K562 (cell line): Measurements from ENCODE around the gene RING1. TPM values are rescaled to one million over a fixed set of nuclear protein-coding genes. Genes with fewer than 3 reads are reported as not detected.

Experiments used
- CAMTA2 ChIP-seq: fragments of 250-450 bp; sonication (Bioruptor Pico); conservative IDR thresholded peaks from 2 replicates; pipeline ENCODE4 v1.5.1; 2022
- ETV6 ChIP-seq, 3 experiments: fragments of 150-350 bp in 1 of 3; sonication (generic) in 1 of 3; formaldehyde crosslinking in 1 of 3; IDR thresholded peaks; 2 replicates each; pipeline versions ENCODE4 v1.6.1 to v1.8.0; 2014 to 2022; ENCODE audit warnings: borderline replicate concordance in 2 of 3, low read depth in 2 of 3, antibody characterized with exemption in 1 of 3, low read length in 1 of 3, mild to moderate bottlenecking in 1 of 3, missing genetic modification reagents in 1 of 3
- FOXK2 ChIP-seq, 2 experiments: fragments of 450-650 bp; IDR thresholded peaks in 1 of 2; conservative IDR thresholded peaks in 1 of 2; 2 replicates each; pipeline ENCODE4 v1.6.1; 2016; ENCODE audit warnings: low read depth in 2 of 2, mild to moderate bottlenecking in 1 of 2
- HDAC1 ChIP-seq, 2 experiments: fragments of 450-650 bp; IDR thresholded peaks; 2 replicates each; pipeline ENCODE4 v1.6.1; 2016 to 2017; ENCODE audit warnings: inconsistent platforms in 1 of 2, mild to moderate bottlenecking in 1 of 2, moderate library complexity in 1 of 2
- KAT8 ChIP-seq: fragments of 450-650 bp; IDR thresholded peaks from 2 replicates; pipeline ENCODE4 v1.6.1; 2016; ENCODE audit warnings: low read depth, mild to moderate bottlenecking
- MYC ChIP-seq, 2 experiments: fragments of 250-450 bp in 1 of 2; sonication (Bioruptor Pico) in 1 of 2; IDR thresholded peaks; 2 replicates each; pipeline versions ENCODE4 v1.5.1 to v1.6.1; 2012 to 2021; ENCODE audit warnings: low read depth in 2 of 2, borderline replicate concordance in 1 of 2, improper control_type of control experiment in 1 of 2, low read length in 1 of 2, mild to moderate bottlenecking in 1 of 2, moderate library complexity in 1 of 2
- NCOA2 ChIP-seq, 2 experiments: fragments of 450-650 bp; IDR thresholded peaks; 2 replicates each; pipeline ENCODE4 v1.6.1; 2018; ENCODE audit warnings: mild to moderate bottlenecking in 2 of 2, moderate library complexity in 1 of 2; ENCODE audit not compliant: partially characterized antibody in 2 of 2
- NFRKB ChIP-seq: fragments of 450-650 bp; IDR thresholded peaks from 2 replicates; pipeline ENCODE4 v1.6.1; 2016; ENCODE audit warnings: low read depth
- NR2C2 ChIP-seq, 2 experiments: fragments of 200-800 bp in 1 of 2; sonication (Bioruptor generic) in 1 of 2; sonication (generic) in 1 of 2; formaldehyde crosslinking in 1 of 2; IDR thresholded peaks; 2 replicates each; pipeline versions ENCODE4 v1.6.1 to v1.8.0; 2016 to 2022; ENCODE audit warnings: mild to moderate bottlenecking in 1 of 2, missing compliant biosample characterization in 1 of 2, missing genetic modification characterization in 1 of 2, missing genetic modification reagents in 1 of 2
- PHF21A ChIP-seq: fragments of 450-650 bp; IDR thresholded peaks from 2 replicates; pipeline ENCODE4 v1.6.1; 2017; ENCODE audit warnings: low read depth, borderline replicate concordance
- RBM34 ChIP-seq: fragments of 200-400 bp; formaldehyde crosslinking; IDR thresholded peaks from 2 replicates; pipeline ENCODE4 v1.6.1; 2018; ENCODE audit warnings: low read length, borderline replicate concordance; ENCODE audit not compliant: insufficient read depth
- SMARCA4 ChIP-seq: fragments of 450-650 bp; IDR thresholded peaks from 2 replicates; pipeline ENCODE4 v1.6.1; 2016
- SP1 ChIP-seq: sonication (generic); formaldehyde crosslinking; IDR thresholded peaks from 2 replicates; pipeline ENCODE4 v1.8.1; 2022; ENCODE audit warnings: mild to moderate bottlenecking, missing genetic modification reagents
- ZBTB7A ChIP-seq: IDR thresholded peaks from 2 replicates; pipeline ENCODE4 v1.6.1; 2011; ENCODE audit warnings: low read depth, mild to moderate bottlenecking, low read length, moderate library complexity, borderline replicate concordance; ENCODE audit not compliant: control insufficient read depth
- ZNF212 ChIP-seq: fragments of 450-650 bp; formaldehyde crosslinking; IDR thresholded peaks from 2 replicates; pipeline ENCODE4 v1.4.0; 2020; ENCODE audit warnings: mild to moderate bottlenecking
- ZNF431 ChIP-seq: sonication (generic); formaldehyde crosslinking; IDR thresholded peaks from 2 replicates; pipeline ENCODE4 v1.8.0; 2022; ENCODE audit warnings: mild to moderate bottlenecking, missing genetic modification reagents
- polyA plus RNA-seq, 8 experiments: library from polyadenylated mRNA; depleted of rRNA in 4 of 8; stranded (reverse) in 5 of 8; unstranded in 3 of 8; fragments of >200 nt; fragmentation: Nextera tagmentation in 2 of 8; fragmentation: Illumina TruSeq in 1 of 8; extraction: Ambion mirVana in 2 of 8; extraction: Trizol in 1 of 8; gene quantifications; 2 replicates each; pipeline versions ENCODE4 v1.2.1 to v1.2.3, GENCODE V29; 2011 to 2014; ENCODE audit warnings: inconsistent platforms in 1 of 8, missing spikeins in 1 of 8
- total RNA-seq, 7 experiments: library from RNA; depleted of rRNA in 6 of 7; stranded (reverse); fragments of >200 nt in 6 of 7; fragmentation: Illumina TruSeq in 2 of 7; extraction: Trizol in 2 of 7; gene quantifications; 2 replicates each; pipeline versions ENCODE4 v1.2.1 to v1.2.3, GENCODE V29; 2011 to 2021; ENCODE audit warnings: low replicate concordance in 1 of 7
- TF ChIP-seq, protein P1 (sequence below): sonication (generic); formaldehyde crosslinking; IDR thresholded peaks from 2 replicates; pipeline ENCODE4 v1.8.1; 2023; ENCODE audit warnings: missing genetic modification reagents, mild to moderate bottlenecking, borderline replicate concordance
- TF ChIP-seq, protein P2 (sequence below): fragments of 450-650 bp; formaldehyde crosslinking; IDR thresholded peaks from 2 replicates; pipeline ENCODE4 v1.4.0; 2022; ENCODE audit warnings: missing genetic modification characterization
- TF ChIP-seq, protein P3 (sequence below): sonication (generic); formaldehyde crosslinking; IDR thresholded peaks from 2 replicates; pipeline ENCODE4 v1.8.1; 2022; ENCODE audit warnings: missing genetic modification reagents

RING1 gene
- total and polyA plus RNA-seq, 9 of the 15 experiments (the other 6 are each of a cell fraction or from before 2014, with no cell fraction given): 4.2 to 59.1 (median 36.9) TPM

DNA sequence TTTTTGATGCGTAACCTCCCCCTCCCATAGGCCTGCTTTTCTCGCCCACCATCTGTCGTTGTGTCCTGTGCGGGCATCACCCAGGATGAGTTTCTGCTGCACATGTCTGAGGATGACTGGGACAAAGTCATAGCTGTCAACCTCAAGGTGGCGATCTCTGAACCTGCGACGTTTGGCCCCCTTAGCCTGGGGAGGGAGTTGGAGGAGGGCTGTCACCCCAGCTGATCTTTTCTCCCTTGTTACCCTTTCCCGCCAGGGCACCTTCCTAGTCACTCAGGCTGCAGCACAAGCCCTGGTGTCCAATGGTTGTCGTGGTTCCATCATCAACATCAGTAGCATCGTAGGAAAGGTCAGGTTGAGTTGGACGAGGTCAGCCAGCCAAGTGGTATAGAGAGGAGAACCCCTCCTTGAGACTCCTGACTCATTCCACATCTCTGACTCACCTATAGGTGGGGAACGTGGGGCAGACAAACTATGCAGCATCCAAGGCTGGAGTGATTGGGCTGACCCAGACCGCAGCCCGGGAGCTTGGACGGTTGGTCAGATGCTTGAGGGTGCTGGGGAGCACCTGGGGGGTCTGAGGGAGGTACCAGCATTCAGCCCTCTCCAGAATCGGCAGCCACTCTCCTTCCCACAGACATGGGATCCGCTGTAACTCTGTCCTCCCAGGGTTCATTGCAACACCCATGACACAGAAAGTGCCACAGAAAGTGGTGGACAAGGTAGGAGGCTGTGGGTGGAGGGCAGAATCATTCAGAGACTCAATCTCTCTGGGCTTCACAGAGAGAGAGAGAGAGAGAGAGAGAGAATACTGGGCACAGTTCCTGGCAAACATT lies 2.9 kb upstream of the RING1 start (continued):
- TF ChIP-seq, protein P1, sequence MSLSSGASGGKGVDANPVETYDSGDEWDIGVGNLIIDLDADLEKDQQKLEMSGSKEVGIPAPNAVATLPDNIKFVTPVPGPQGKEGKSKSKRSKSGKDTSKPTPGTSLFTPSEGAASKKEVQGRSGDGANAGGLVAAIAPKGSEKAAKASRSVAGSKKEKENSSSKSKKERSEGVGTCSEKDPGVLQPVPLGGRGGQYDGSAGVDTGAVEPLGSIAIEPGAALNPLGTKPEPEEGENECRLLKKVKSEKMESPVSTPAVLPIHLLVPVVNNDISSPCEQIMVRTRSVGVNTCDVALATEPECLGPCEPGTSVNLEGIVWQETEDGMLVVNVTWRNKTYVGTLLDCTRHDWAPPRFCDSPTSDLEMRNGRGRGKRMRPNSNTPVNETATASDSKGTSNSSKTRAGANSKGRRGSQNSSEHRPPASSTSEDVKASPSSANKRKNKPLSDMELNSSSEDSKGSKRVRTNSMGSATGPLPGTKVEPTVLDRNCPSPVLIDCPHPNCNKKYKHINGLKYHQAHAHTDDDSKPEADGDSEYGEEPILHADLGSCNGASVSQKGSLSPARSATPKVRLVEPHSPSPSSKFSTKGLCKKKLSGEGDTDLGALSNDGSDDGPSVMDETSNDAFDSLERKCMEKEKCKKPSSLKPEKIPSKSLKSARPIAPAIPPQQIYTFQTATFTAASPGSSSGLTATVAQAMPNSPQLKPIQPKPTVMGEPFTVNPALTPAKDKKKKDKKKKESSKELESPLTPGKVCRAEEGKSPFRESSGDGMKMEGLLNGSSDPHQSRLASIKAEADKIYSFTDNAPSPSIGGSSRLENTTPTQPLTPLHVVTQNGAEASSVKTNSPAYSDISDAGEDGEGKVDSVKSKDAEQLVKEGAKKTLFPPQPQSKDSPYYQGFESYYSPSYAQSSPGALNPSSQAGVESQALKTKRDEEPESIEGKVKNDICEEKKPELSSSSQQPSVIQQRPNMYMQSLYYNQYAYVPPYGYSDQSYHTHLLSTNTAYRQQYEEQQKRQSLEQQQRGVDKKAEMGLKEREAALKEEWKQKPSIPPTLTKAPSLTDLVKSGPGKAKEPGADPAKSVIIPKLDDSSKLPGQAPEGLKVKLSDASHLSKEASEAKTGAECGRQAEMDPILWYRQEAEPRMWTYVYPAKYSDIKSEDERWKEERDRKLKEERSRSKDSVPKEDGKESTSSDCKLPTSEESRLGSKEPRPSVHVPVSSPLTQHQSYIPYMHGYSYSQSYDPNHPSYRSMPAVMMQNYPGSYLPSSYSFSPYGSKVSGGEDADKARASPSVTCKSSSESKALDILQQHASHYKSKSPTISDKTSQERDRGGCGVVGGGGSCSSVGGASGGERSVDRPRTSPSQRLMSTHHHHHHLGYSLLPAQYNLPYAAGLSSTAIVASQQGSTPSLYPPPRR (CRISPR knock-in tag): no peak
- TF ChIP-seq KAT8 (no peak), SMARCA4 (0 out of 2 replicates have a peak, but pooled peaks have one; percentile 39), FOXK2 (conservative IDR thresholded peaks at IDR 0.05 in 1 of 2, IDR thresholded peaks at IDR 0.05 in 1 of 2; ENCODE audit: low read depth in 2 of 2) (no peak), NCOA2 (IDR thresholded peaks at IDR 0.05; ENCODE audit: partially characterized antibody in 2 of 2) (no peak), CAMTA2 (no peak), HDAC1 (IDR thresholded peaks at IDR 0.05) (no peak; a peak in 1 of 4 replicates), SP1 (CRISPR knock-in tag) (no peak), NFRKB (no peak), RBM34 (no peak), ZNF431 (CRISPR knock-in tag) (no peak), ETV6 (IDR thresholded peaks at IDR 0.05; ENCODE audit: borderline replicate concordance in 1 of 2, low read depth in 2 of 2, low read length in 1 of 2) (no peak), ETV6 (CRISPR knock-in tag; IDR thresholded peaks at IDR 0.05; ENCODE audit: borderline replicate concordance) (no peak), ZNF212 (CRISPR knock-in tag) (no peak), MYC (IDR thresholded peaks at IDR 0.05; ENCODE audit: low read depth, low read length) (0 out of 2 replicates have a peak, but pooled peaks have one; percentile 37), MYC (CRISPR knock-in tag; IDR thresholded peaks at IDR 0.05; ENCODE audit: borderline replicate concordance, low read depth) (no peak), PHF21A (no peak), NR2C2 (CRISPR knock-in tag; IDR thresholded peaks at IDR 0.05) (no peak), NR2C2 (tag; IDR thresholded peaks at IDR 0.05) (peak; percentile 29; the same call in 1 of the 2 replicates), ZBTB7A (peak; percentile 49; the same call in 1 of the 2 replicates)
- TF ChIP-seq, protein P2, sequence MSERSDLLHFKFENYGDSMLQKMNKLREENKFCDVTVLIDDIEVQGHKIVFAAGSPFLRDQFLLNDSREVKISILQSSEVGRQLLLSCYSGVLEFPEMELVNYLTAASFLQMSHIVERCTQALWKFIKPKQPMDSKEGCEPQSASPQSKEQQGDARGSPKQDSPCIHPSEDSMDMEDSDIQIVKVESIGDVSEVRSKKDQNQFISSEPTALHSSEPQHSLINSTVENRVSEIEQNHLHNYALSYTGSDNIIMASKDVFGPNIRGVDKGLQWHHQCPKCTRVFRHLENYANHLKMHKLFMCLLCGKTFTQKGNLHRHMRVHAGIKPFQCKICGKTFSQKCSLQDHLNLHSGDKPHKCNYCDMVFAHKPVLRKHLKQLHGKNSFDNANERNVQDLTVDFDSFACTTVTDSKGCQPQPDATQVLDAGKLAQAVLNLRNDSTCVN (CRISPR knock-in tag): no peak
- TF ChIP-seq, protein P3, sequence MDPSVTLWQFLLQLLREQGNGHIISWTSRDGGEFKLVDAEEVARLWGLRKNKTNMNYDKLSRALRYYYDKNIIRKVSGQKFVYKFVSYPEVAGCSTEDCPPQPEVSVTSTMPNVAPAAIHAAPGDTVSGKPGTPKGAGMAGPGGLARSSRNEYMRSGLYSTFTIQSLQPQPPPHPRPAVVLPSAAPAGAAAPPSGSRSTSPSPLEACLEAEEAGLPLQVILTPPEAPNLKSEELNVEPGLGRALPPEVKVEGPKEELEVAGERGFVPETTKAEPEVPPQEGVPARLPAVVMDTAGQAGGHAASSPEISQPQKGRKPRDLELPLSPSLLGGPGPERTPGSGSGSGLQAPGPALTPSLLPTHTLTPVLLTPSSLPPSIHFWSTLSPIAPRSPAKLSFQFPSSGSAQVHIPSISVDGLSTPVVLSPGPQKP: no peak
